ENCODE results near the gene TEC. TPM values are rescaled to one million over a fixed set of nuclear protein-coding genes. Genes with fewer than 3 reads are reported as not detected.
A peak's percentile ranks its signal among the peaks of the same experiment; 100 is the strongest.

Gene TEC
- total and polyA plus RNA-seq, 2 of the 8 experiments (the other 6 are each of a cell fraction or from before 2014, with no cell fraction given) = 0.73 to 1.8 TPM

DNA sequence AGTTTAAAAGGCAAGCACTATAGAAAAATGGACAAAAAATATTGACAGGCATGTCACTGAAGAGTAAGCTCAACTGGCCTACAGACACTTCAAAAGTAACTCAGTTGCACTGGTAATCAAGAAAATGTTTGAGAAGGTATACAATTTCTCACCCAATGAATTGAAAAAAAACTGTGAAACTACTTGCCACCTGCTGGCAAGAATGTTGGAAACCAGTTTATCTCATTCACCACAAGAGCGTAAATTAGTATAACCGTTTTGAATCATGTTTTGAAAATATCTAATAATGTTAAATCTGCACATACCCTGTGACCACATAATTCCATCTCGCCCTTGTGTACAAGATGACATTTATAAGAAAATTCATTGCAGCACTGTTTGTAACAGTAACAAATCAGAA lies 167.3 kb downstream of the TEC start:
- no peaks in the 10 kb centered on the region for H3K79me2 ChIP-seq (ENCODE audit: control insufficient read depth in 1 of 2, insufficient read depth in 2 of 2, low read length in 2 of 2)
- H3K27ac ChIP-seq (ENCODE audit: low read depth, low read length) = no peak overlapping the region
- no peak overlapping the region for H4K91ac ChIP-seq (replicated peaks; ENCODE audit: insufficient read length, low read length)
- no peak overlapping the region for H4K5ac ChIP-seq (ENCODE audit: insufficient read length, low read depth, low read length)
- no peak overlapping the region for H3K9ac ChIP-seq (replicated peaks in 1 of 4; ENCODE audit: extremely low read depth in 1 of 4, low read depth in 3 of 4, low read length in 3 of 4)
- no peak overlapping the region for H3K4me3 ChIP-seq (ENCODE audit: extremely low read depth in 1 of 4, insufficient read depth in 2 of 4, low read depth in 3 of 4, low read length in 4 of 4)
- H2BK120ac ChIP-seq (replicated peaks; ENCODE audit: low read depth, low read length) = no peak overlapping the region
- H2BK12ac ChIP-seq (ENCODE audit: low read depth, low read length) = no peak overlapping the region
- H2BK20ac ChIP-seq (ENCODE audit: low read length) = no peak overlapping the region
- no peaks in the 10 kb centered on the region for H3K23me2 ChIP-seq (ENCODE audit: low read depth, low read length)
- H2BK5ac ChIP-seq (ENCODE audit: low read depth, low read length) = no peak overlapping the region
- no peaks in the 10 kb centered on the region for H3K4me1 ChIP-seq (replicated peaks in 1 of 4; ENCODE audit: control insufficient read depth in 3 of 4, insufficient read depth in 4 of 4, low read length in 3 of 4)
- no peaks in the 10 kb centered on the region for H3K27me3 ChIP-seq (replicated peaks in 1 of 4; ENCODE audit: control insufficient read depth in 3 of 4, extremely low read depth in 1 of 4, insufficient read depth in 3 of 4, low read length in 3 of 4)
- no peak for TF ChIP-seq JUN (IDR thresholded peaks at IDR 0.05; ENCODE audit: low read depth, low read length)
- peak; percentile 64 for TF ChIP-seq TEAD4 (IDR thresholded peaks at IDR 0.05; ENCODE audit: low read depth, low read length)
- H3K4ac ChIP-seq (replicated peaks; ENCODE audit: insufficient read length, low read depth, low read length) = no peak overlapping the region
- H3K9me3 ChIP-seq (ENCODE audit: insufficient read depth in 2 of 2, low read depth in 1 of 2, low read length in 1 of 2) = no peaks in the 10 kb centered on the region
- no peak overlapping the region for H2BK15ac ChIP-seq (ENCODE audit: low read length)
- DNase-seq (ENCODE audit: low read depth in 1 of 2, low spot score in 2 of 2) = no peak
- no peaks in the 10 kb centered on the region for H3K36me3 ChIP-seq (ENCODE audit: control insufficient read depth in 2 of 4, insufficient read depth in 4 of 4, low read length in 3 of 4)
- H3K23ac ChIP-seq (ENCODE audit: insufficient read length) = no peak overlapping the region
- H2AFZ ChIP-seq (ENCODE audit: low read length) = no peak overlapping the region
- no peak overlapping the region for H3K18ac ChIP-seq (ENCODE audit: extremely low read depth, low read length)
- 90% methylated on average over 3 of the region's 3 CpGs; no CpG with 5 or more reads in 1 of the 2 experiments for WGBS, 2 experiments (ENCODE audit: extremely low coverage in 1 of 2, insufficient coverage in 1 of 2, insufficient read length in 1 of 2, insufficient replicate concordance in 2 of 2, low coverage in 1 of 2, low lambda C conversion rate in 2 of 2, missing lambda C conversion rate in 1 of 2)
- H2AK5ac ChIP-seq (ENCODE audit: low read depth, low read length) = no peak overlapping the region
- H4K8ac ChIP-seq (ENCODE audit: extremely low read depth, insufficient read depth, low read length) = no peak overlapping the region
- no peak overlapping the region for H3K56ac ChIP-seq (replicated peaks; ENCODE audit: insufficient read length, low read depth, low read length)
- no peaks in the 10 kb centered on the region for H3K79me1 ChIP-seq (ENCODE audit: low read depth, low read length)
- H3K4me2 ChIP-seq (ENCODE audit: insufficient read depth in 1 of 2, low read depth in 2 of 2, low read length in 2 of 2) = no peak overlapping the region
- FAIRE-seq = no peak
- no peaks in the 10 kb centered on the region for H4K20me1 ChIP-seq (replicated peaks in 1 of 2; ENCODE audit: control insufficient read depth in 1 of 2, insufficient read depth in 2 of 2, low read length in 2 of 2)
- H3K14ac ChIP-seq (ENCODE audit: insufficient read length) = no peak overlapping the region
- CTCF ChIA-PET (ENCODE audit: partially characterized antibody) = no interaction called here
- POLR2A ChIA-PET (ENCODE audit: partially characterized antibody) = interaction anchor here (0.6 kb wide), 1 partner anchor 42 kb away, joined by 3 read pairs; no protein-coding TSS in a partner anchor

Data from H1 (cell line).